Activated CD4-positive, alpha-beta T cell treated with anti-CD3 and anti-CD28 coated beads, Interleukin-2, Interleukin-6, amounts not matched to agents 100 ng/mL and 50 ng/mL, durations not matched to agents 16 hours and 8 hours (primary cell): ENCODE measurements around the gene TGFBR2.

Source experiments
- DNase-seq: peaks from one replicate; pipeline ENCODE4 v3.0.0-alpha.2; 2020

Gene TGFBR2

GRCh38 chr3:30676424-30677346 lies 70.3 kb downstream of the TGFBR2 start:
- DNase-seq = no peak

- no peak for DNase-seq
Measured at GRCh38 chr3:30677347-30677685, 70.9 kb downstream of the TGFBR2 start.

GRCh38 chr3:30679045-30679444 lies 72.6 kb downstream of the TGFBR2 start:
- no peak for DNase-seq

GRCh38 chr3:30680789-30681648 lies 74.6 kb downstream of the TGFBR2 start:
- no peak for DNase-seq

- no peak for DNase-seq
Measured at GRCh38 chr3:30681649-30682211, 75.3 kb downstream of the TGFBR2 start.

- peak; percentile 57 for DNase-seq
Measured at GRCh38 chr3:30682434-30683155, 76.2 kb downstream of the TGFBR2 start.

GRCh38 chr3:30683769-30684168 lies 77.4 kb downstream of the TGFBR2 start:
- no peak for DNase-seq

GRCh38 chr3:30684356-30684755 lies 78.0 kb downstream of the TGFBR2 start:
- DNase-seq = no peak

GRCh38 chr3:30685267-30685667 lies 78.9 kb downstream of the TGFBR2 start:
- peak; percentile 72 for DNase-seq

- no peak for DNase-seq
Measured at GRCh38 chr3:30686176-30686575, 79.8 kb downstream of the TGFBR2 start.

- no peak for DNase-seq
Measured at GRCh38 chr3:30686799-30687198, 80.4 kb downstream of the TGFBR2 start.

GRCh38 chr3:30687930-30688570 lies 81.6 kb downstream of the TGFBR2 start:
- no peak for DNase-seq

- peak; percentile 60 for DNase-seq
Measured at GRCh38 chr3:30688776-30689641, 82.6 kb downstream of the TGFBR2 start.

GRCh38 chr3:30690199-30690598 lies 83.8 kb downstream of the TGFBR2 start:
- no peak for DNase-seq

GRCh38 chr3:30691249-30691880 lies 85.0 kb downstream of the TGFBR2 start:
- no peak for DNase-seq

- DNase-seq = no peak
Measured at GRCh38 chr3:30691944-30692343, 85.5 kb downstream of the TGFBR2 start.

GRCh38 chr3:30692498-30693130 lies 86.2 kb downstream of the TGFBR2 start:
- no peak for DNase-seq

- peak; percentile 71 for DNase-seq
Measured at GRCh38 chr3:30693470-30694120, 87.2 kb downstream of the TGFBR2 start.

GRCh38 chr3:30694148-30694547 lies 87.7 kb downstream of the TGFBR2 start:
- DNase-seq = no peak

- no peak for DNase-seq
Measured at GRCh38 chr3:30694668-30695067, 88.3 kb downstream of the TGFBR2 start.
